ENCODE measurements around the gene PARD3B.

Gene PARD3B

DNA sequence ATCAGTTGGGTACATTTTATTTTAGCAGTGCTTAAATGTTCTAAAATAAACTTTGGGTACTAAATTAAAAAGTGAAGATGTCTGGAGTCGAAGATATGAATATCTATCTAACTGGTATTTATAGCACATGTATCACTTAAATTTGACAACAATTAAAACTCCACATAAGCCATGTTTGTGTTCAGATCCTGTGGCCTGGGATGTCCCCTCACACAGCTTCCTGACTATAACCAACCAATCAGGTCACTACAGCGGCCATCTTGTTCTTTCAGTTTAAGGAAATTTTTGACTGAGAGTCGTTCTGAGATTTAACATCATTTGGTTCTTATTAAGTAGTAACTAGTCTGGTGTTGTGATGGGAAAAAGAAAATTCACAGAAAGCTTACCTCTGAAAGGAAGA, 966.4 kb downstream of the PARD3B start:
- no peak for DNase-seq (ENCODE audit: low read depth)

DNA sequence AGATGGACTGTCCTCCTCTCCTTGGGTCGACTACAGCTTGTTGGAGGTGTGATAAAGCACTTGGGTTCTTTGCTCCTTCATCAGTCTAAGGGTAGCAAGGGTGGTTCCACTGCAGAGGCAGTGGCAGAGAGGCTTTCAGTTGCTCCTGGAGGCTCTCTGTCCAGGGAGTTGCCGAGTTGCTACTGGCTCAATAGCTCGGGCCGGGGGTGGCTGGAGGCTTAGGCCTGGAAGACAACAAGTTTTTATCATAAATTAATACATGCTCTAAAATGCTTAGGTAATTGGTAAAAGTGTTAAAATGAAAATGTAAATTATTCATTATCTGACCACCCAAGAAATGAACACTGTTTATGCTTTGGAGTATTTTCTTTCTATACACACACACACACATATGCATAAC, 975.0 kb downstream of the PARD3B start:
- DNase-seq (ENCODE audit: low read depth), result no peak

DNA sequence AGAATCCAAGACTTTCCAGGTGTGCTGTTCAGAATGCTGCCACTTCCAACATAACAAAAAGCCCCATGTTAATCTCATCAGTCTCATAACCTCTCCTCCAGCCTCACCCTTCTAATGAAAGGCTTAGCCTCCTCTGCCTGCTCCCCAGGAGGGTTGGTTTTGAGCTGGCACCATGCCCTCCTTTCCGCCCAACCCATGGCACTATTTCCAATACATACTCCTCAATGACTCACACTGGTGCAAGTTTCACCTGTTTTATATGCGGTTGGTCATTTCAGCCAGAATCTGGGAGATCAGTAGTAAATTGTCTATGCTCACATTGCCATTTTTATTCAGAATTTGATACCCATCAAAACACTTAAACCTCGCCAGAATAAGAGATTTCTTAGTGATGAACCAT, 979.4 kb downstream of the PARD3B start:
- no peak for DNase-seq (ENCODE audit: low read depth)

DNA sequence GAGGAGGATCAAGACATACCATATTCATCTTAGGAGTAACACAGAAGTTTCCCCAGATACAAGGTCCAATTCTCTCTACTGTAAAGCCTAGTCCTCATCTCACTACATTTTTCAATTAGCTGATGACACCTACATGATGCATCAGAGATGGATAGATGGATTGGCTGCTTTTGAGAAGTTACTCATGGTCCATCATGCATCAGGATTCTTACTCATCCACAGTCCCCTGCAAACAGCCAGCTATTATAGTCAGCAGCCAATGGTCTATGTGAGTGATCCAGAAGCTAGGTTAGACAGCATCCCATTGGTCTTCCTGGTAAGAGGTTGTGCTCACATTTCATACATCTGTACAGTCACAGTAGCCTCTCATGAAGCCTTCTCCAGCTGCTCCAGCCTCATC, 982.5 kb downstream of the PARD3B start:
- DNase-seq (ENCODE audit: low read depth), result no peak

DNA sequence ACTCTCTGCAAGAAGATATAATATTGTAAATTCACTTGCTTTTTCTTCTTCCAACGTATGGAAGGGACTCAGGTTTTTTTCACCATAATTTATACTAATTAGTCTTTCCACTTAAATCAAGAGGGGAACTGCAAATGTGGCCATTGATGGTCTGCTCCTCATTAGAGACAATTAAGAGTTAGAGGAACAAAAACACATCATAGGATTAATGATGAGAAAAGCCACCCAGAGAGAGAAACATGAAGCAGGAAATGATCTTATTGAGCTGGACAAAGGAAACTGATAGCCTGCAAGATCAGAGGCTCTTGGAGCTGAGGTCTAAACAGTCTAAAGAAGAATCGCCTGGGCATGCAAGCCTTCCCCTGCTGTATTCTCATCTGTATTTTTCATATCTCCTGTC, 985.8 kb downstream of the PARD3B start:
- no peak for DNase-seq (ENCODE audit: low read depth)

DNA sequence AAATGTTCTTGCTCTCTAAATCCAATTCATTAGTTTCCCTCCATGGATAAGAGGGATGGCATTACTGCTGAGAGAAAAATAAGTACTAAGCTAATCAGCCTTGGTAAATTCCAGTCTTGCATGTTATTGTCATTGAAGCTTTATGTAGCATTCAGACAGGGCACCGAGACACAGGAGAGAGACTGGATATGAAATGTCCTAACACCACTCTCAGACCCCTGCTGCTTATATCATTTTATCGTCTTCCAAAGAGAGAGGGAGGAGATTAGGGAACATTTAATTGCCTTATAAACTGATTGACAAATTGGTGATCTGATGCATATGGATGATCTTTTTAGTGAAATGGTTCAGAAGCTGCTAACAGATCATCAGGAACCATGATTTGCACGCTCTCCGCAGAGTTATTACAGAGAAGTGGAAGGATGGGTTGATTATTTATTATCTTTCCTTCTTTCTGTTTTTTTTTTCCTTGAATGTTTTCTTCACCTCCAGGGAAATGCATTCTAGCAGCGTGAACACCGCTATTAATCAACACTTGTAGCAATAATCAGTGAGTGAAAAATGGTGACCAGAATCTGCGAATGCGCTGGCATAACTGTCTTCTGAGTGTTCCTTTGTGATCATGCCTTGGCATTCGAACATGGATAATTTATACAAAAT, 986.3 kb downstream of the PARD3B start:
- no peak for DNase-seq (ENCODE audit: low read depth)

DNA sequence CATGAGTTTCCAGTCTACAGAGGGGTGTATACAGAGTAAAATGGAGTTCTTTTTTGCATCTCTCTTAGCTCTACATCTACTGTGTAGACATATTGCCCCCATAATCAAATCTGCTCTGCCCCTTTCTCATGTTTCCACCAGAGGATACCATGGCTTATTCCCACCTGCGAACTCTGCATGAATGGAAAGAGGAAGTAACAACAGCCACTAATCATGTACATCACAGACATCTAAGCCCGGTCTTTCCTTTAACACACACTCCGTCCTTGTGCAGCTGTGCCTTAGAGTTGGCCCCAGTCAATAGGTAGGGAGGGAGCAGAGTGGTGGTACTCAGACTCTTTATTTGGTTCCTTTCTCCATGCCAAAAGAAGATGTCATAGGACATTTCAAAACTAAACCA, 989.7 kb downstream of the PARD3B start:
- no peak for DNase-seq (ENCODE audit: low read depth)

DNA sequence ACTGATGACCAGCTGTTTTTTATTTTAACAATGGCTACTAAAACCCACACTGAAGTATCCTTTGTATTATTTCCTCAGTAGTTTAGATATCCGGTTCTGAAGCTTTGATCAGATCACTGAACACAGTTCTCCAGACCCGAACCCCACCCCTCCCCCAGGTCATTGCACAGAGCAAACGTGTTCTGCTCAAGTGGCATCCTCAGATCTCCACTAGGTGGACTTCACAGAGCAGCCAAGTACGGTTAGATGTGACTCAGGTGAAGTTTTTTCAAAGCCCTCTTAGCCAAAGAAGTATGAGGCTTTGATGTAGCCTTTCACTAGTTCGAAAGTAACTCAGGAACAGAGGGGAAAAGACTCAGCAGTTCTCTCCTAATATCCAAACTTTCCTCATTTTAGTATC, 994.3 kb downstream of the PARD3B start:
- no peak for DNase-seq (ENCODE audit: low read depth)

DNA sequence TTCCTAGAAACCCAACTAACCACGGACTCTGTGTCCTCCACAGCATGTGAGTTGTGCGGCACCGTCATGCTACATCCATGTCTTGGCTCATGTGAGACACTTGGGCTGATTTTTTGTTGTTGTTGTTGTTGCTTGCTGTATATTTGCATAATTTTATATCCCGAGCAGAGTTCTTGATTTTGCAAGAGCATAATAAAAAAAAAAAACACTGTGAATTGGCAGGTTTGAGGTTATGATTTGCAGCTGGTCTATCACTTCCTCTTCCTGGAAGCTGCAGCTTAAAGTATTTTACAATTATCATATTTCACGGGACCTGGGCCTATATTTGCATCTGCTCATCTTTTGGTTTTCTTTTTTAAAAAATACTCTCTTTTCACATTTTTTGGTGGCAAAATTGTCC, 994.8 kb downstream of the PARD3B start:
- DNase-seq (ENCODE audit: low read depth), result no peak

DNA sequence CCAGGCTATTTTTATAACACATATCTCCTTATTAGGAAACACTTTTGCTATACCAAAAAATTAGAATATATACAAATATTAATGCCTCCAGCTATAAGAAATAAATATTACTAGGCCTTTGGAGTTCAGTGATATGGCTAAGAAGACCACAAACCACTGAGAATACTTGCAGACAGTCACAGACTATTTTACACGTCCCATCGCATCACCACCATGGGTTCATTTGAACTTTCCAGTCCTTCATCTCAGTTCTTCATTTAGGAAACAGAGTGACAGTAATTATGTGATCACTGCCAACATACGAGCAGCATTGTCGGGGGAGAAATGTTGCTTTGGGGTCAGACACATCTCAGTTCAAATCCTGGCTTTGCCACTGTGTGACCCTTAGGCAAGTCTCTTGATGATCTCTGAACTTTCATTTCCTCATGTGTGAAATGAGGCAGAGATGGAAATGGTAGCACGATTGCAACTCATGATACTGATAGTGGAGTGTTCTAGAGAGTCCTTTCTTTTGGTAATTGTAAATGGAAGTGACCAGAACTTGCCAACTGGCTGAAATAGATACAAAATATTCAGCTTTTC, 998.1 kb downstream of the PARD3B start:
- DNase-seq (ENCODE audit: low read depth), result no peak

DNA sequence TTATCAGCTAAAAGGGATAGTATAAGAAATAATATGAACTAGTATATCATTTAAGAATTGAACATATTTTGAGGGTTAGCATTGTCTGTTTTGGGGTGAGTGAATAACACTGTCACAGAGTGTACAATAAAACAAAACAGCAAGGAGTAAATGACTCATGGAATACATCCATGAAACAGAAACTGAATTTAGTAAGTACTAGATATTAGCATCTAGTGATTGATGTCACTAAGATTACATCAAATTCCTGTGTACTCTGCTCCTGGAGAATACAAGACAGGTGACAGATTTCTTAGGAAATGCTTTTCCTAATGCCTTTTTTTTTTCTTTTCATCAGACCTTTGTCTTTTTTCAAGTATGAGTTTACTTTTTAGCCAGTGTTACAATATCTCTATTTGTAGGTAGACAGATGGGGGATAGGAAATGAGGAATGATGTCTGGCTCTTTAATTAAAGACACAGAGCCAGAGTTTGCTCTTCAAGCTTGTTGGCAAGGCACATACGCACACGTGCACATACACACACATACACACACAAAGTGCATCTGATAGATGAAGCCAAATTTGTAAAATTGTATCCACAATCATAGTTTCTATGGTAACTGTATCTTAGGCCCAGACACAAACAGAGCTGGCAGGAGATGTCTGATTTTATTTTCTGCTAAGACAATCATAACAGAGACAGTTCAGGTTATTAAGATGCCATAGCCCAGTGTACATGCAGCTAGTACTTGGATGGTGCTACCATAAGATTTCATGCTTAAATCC, 998.8 kb downstream of the PARD3B start:
- no peak for DNase-seq (ENCODE audit: low read depth)

DNA sequence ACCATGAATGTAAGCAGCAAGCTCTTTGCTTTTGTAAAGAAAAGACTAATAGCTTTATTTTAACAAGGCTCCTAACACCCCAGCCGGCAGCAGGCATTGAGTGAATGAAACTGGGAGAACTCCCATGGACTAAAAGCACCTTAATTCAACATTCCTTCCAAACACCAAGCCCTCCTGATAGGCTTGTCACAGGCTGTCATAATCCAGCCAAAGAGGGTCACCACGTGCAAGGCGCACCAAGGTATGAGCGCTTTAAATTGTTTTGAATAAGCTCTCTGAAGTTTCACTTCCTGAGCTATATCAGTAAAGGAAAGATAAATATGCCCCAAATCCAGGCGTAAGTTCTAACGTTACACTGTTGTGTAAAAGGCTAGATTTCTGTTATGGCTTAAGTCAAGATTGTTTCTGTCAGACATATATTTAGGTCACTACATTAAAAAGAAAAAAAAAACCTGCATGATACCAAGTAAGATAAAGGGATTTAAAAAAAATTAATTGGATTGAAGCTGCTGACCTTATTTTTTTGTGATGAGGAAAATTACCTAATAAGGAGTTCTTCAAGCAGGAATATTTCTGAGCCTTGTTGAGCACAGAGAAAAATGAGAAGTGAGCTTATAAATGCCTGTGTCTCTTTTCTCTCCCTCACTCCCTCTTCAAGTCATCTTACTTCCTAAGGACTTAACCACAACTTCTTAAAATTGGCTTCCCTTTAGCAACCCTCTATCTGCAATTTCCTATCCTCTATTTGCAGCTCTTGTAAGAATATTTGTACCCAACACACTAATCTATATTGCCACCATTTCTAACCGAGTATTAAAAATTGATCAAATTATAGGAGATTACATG, 1000.9 kb downstream of the PARD3B start:
- DNase-seq (ENCODE audit: low read depth), result no peak

DNA sequence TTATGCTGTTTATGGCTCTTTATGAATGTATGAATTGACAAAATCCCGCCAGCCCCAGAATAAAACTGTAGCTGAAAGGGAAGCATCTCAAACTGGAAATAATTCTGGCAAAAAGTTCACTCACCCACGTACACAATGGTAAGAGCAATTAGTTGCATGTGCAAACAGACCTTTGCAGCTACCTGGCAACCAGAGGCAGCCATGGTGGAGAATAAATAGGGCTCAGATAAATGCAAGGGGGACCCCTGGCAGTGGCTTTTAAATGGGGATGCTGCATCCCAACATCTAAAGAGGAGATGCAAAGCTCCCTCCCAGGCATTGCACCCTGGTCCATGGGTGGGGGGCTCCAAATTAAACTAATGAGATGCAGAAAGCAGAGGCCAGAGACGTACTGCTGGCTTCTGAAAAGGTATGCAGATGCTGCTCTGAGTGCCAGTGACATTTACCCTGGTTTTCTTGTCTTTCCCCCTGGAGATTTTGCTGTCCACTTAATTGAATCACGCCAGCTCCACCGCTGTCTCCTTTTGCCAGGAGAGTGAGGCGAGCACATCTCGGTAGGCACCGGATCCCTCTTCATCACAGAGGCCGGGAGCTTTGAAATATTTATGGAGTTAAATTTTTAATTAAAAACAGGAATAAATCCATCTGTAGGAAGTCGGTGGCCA, 1010.4 kb downstream of the PARD3B start:
- DNase-seq (ENCODE audit: low read depth), result no peak

DNA sequence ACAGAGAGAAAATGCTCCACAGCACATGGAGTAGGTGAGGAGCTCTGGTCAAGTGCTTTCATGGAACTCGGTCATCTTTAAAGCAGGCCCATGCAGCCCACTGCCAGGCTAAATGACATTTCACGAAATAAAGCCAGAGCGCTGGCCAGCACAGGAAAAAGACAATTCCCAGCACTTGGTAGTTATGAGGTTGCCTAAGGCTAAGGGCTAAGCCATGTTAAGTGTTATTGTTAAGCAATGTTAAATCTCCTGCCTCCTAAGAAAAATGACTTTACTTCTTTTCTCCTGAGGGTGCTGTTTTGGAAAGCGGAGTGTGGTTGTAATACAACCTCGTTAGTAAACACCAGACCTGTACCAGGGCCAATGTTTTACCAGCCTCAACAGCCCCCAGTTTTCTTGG, 1011.1 kb downstream of the PARD3B start:
- no peak for DNase-seq (ENCODE audit: low read depth)

DNA sequence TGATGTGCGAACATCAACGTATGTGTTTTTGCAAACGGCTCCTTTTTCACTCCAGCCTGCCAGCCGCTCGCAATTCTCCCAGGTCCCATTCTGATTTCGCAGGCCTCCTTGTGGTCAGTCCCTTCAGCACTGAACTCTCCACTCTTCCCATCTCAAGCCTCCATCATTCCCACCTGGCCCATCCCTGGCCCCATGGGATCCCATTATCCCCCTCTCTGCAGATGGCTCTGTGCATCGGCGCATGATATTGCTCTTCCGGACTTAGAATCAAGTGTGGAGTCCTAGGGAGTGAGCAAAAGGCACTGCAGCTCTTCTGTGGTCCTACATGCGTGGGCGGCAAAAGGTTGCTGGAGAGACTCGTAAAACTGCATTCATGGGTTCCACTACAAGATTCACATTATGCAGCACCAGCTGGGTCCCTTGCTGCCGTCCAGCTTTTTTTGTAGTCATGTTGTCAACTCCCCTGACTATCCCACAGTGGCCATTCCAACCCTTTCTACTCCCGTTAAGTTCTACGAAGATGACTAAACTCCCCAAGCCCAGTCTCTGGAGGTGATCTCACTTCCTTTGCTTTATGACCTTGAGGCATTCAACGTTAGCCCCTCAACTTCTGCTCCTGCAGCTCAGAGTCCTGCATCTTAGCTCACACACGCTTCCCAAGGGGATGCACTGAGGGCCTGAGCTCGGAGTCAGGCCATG, 1011.7 kb downstream of the PARD3B start:
- no peak for DNase-seq (ENCODE audit: low read depth)

DNA sequence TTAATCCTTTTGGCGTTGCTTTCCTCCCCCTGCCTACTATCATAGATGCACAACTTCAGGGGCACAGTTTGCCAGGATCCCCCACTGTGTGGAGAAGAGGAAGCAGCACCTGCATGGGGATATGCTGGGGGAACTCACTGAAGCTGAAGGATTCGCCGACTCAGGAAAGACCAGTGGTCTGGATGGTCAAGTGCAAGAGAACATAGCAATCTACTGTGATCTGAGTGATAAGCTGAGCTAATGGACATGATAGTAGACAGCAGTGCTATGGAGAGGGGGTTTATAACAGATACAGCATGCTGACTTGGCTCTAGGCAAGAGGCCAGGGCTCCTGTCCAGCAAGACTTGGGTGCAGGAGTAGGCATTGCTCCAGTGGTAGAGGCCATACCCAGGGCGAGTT, 1012.6 kb downstream of the PARD3B start:
- no peak for DNase-seq (ENCODE audit: low read depth)

DNA sequence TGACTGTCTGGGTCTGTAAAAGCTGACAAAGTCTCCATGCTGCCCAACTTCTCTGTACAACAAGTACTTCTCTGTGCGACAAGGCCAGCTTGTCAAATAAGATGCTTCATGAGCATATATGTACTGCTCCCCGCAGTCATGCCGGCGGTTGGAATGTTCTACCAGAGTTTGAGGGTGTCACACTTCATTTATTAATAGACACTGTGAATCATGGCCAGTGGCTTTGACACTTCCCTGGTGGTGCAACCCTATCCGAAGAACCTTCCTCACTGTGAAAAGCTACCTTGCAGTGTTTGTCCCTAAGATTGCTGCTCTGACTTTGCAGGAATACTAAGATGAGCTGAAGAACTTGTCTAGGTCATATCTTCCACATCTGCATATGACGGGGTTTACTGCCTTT, 1016.2 kb downstream of the PARD3B start:
- DNase-seq (ENCODE audit: low read depth), result no peak

DNA sequence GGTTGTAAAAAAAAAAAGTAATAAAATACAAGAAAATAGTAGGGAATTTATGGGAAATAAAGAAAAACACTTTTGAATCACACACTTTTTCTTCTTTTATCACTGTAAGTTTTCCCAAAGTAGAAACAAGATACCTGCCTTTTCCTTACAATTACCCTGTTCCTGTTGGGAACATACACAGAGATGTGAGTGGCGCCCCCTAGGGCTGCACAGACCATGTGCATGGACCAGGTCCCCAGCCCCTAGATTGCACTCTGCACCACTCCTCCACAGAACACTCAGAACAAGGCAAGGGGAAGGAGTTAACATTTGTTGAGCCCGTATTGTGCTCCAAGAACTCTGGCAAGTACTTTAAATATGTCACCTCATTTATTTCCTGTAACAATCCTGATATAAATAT, 1018.4 kb downstream of the PARD3B start:
- DNase-seq (ENCODE audit: low read depth), result no peak

DNA sequence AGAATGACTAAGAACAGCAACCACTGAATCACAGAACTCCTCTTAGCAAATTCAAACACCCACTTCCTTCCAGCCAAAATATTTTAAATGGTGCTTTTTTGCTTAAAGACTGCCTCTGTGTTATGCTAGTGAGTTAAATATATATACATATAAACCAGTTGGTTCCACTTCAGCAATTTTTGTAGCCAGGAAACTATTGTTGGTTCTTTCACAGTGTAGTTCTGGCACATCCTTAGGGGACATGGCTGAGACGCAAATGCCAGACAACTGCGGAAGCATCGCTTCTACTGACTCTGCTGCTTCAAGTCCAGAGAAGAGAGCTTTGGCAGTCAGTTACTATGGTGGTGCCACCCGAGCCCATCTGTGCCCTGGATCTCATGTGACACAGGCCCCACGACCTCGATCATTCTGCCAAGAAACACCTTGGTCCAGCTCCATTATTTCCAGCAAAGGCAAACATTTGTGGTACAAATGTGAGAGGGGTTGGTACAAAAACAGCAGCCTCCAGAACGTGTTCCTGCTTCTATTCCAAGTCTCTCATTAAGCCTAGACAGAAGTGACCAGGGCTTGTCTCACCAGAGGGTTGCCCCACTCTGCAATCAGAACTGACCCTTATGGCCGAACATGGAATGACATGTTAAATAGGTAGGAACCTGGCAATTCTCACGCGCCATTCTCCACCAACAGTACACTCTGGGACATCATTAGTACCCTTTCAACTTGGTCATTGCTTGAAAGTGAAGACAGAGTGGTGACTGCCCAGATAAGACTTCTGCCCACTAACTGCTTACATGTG, 1019.3 kb downstream of the PARD3B start:
- DNase-seq (ENCODE audit: low read depth), result no peak

DNA sequence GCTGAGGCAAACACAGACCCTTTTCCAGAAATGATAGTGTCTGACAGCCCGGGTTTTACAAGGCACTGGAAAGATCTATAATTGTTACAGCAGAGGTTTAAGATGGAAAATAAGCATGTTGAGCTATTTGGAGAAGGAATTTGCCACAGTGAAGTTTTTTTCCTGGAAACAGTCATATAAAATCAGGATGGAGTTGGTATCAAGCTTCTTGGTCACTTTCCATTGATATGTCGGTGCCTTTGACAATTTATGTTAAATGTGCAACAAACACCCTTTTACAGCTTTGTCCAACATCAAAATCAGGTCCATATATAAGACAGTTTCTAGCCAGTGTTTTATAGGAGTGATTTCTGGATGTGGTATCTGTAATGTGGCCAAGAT, 1019.9 kb downstream of the PARD3B start:
- DNase-seq (ENCODE audit: low read depth), result no peak

All from GM04503 (cell line).